ENCODE measurements around the gene STK32A. TPM values are rescaled to one million over a fixed set of nuclear protein-coding genes. Genes with fewer than 3 reads are reported as not detected.

The STK32A gene
- polyA plus RNA-seq, 1 donor (not counting 4 experiments of a cell fraction or from before 2014, with no cell fraction given): 0.01 TPM

- DNase-seq (ENCODE audit: low read depth, low spot score) (no peak), FAIRE-seq (no peak)
- dilution Hi-C loops (cut with MboI; ENCODE audit: extremely low pct_ligation_motif_present, low sequenced_read_pairs): no loop called here
- Histone ChIP-seq H3K4me1 (ENCODE audit: control insufficient read depth, extremely low read depth, insufficient read depth, low read length) (no peaks in the 10 kb centered on the region), H2AFZ (ENCODE audit: control insufficient read depth, low read length) (no peak overlapping the region), H3K36me3 (ENCODE audit: control insufficient read depth in 2 of 2, extremely low read depth in 1 of 2, insufficient read depth in 2 of 2, low read length in 2 of 2) (no peaks in the 10 kb centered on the region), H3K9ac (ENCODE audit: control insufficient read depth, extremely low read depth, insufficient read depth, low read length) (no peak overlapping the region), H3K9me1 (ENCODE audit: control insufficient read depth, extremely low read depth, insufficient read depth, low read length) (no peaks in the 10 kb centered on the region), H3K4me3 (ENCODE audit: control insufficient read depth in 2 of 3, extremely low read depth in 1 of 3, insufficient read depth in 2 of 3, low read depth in 1 of 3, low read length in 3 of 3) (no peak overlapping the region), H3K4me2 (ENCODE audit: control insufficient read depth, extremely low read depth, insufficient read depth, low read depth, low read length) (no peak overlapping the region), H3K27me3 (ENCODE audit: control insufficient read depth, extremely low read depth, insufficient read depth, low read length) (no peaks in the 10 kb centered on the region), H4K20me1 (ENCODE audit: control insufficient read depth, extremely low read depth, insufficient read depth, low read length) (no peaks in the 10 kb centered on the region), H3K27ac (ENCODE audit: control insufficient read depth, insufficient read depth, low read length) (no peak overlapping the region), H3K79me2 (ENCODE audit: control insufficient read depth, insufficient read depth, low read length) (no peaks in the 10 kb centered on the region), H3K9me3 (ENCODE audit: control insufficient read depth, low read depth, low read length) (no peaks in the 10 kb centered on the region)
- TF ChIP-seq CTCF (optimal IDR thresholded peaks at IDR 0.05 in 1 of 3, IDR thresholded peaks at IDR 0.05 in 1 of 3, conservative IDR thresholded peaks at IDR 0.05 in 1 of 3; ENCODE audit: extremely low read depth in 1 of 3, insufficient read depth in 2 of 3, low read length in 3 of 3) (no peak), EZH2 (IDR thresholded peaks at IDR 0.05; ENCODE audit: low read length) (no peak)
These were observed 195.8 kb downstream of the STK32A start for GRCh38 chr5:147430628-147431027.

- Histone ChIP-seq H3K4me2 (ENCODE audit: control insufficient read depth, extremely low read depth, insufficient read depth, low read depth, low read length) (no peak overlapping the region), H3K9me3 (ENCODE audit: control insufficient read depth, low read depth, low read length) (no peaks in the 10 kb centered on the region), H3K27ac (ENCODE audit: control insufficient read depth, insufficient read depth, low read length) (no peak overlapping the region), H3K9ac (ENCODE audit: control insufficient read depth, extremely low read depth, insufficient read depth, low read length) (no peak overlapping the region), H3K9me1 (ENCODE audit: control insufficient read depth, extremely low read depth, insufficient read depth, low read length) (no peaks in the 10 kb centered on the region), H3K4me3 (ENCODE audit: control insufficient read depth in 2 of 3, extremely low read depth in 1 of 3, insufficient read depth in 2 of 3, low read depth in 1 of 3, low read length in 3 of 3) (no peak overlapping the region), H3K4me1 (ENCODE audit: control insufficient read depth, extremely low read depth, insufficient read depth, low read length) (no peaks in the 10 kb centered on the region), H3K36me3 (ENCODE audit: control insufficient read depth in 2 of 2, extremely low read depth in 1 of 2, insufficient read depth in 2 of 2, low read length in 2 of 2) (no peaks in the 10 kb centered on the region), H3K27me3 (ENCODE audit: control insufficient read depth, extremely low read depth, insufficient read depth, low read length) (no peaks in the 10 kb centered on the region), H2AFZ (ENCODE audit: control insufficient read depth, low read length) (no peak overlapping the region), H4K20me1 (ENCODE audit: control insufficient read depth, extremely low read depth, insufficient read depth, low read length) (no peaks in the 10 kb centered on the region), H3K79me2 (ENCODE audit: control insufficient read depth, insufficient read depth, low read length) (no peaks in the 10 kb centered on the region)
- no peak for DNase-seq (ENCODE audit: low read depth, low spot score)
- FAIRE-seq: no peak
- dilution Hi-C loops (cut with MboI; ENCODE audit: extremely low pct_ligation_motif_present, low sequenced_read_pairs): no loop called here
- TF ChIP-seq EZH2 (IDR thresholded peaks at IDR 0.05; ENCODE audit: low read length): no peak
- TF ChIP-seq CTCF (optimal IDR thresholded peaks at IDR 0.05 in 1 of 3, IDR thresholded peaks at IDR 0.05 in 1 of 3, conservative IDR thresholded peaks at IDR 0.05 in 1 of 3; ENCODE audit: extremely low read depth in 1 of 3, insufficient read depth in 2 of 3, low read length in 3 of 3): no peak
These were observed 196.8 kb downstream of the STK32A start for GRCh38 chr5:147431586-147431985.

Data from keratinocyte (primary cell).